ENCODE results near the gene DHODH. TPM values are rescaled to one million over a fixed set of nuclear protein-coding genes. Genes with fewer than 3 reads are reported as not detected.

The DHODH gene
- total and polyA plus RNA-seq, 2 of the 8 experiments (the other 6 are each of a cell fraction or from before 2014, with no cell fraction given), result 9.1 to 19.4 TPM

DNA sequence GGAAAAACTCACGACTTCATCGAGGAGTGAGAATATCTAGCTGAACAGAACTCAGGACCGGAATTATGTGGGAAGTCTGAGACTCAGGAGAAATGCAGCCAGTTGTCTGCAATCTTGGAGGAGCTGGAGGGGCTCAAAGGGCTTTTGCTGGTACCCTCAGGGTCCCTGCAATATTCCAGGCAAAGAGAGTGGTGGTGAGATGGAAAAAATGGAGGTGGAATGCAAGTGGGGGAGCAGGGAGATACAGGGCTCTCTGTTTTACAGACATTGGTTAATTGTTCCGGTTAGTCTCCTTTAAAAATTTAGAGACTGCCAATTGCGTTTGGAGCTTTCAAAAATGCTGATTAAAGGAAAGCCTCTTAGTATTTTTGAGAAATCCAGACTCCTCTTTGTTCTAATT, 27.6 kb downstream of the DHODH start:
- no peaks in the 10 kb centered on the region for H3K27me3 ChIP-seq (replicated peaks in 1 of 4; ENCODE audit: control insufficient read depth in 3 of 4, extremely low read depth in 1 of 4, insufficient read depth in 3 of 4, low read length in 3 of 4)
- WGBS, 2 experiments (ENCODE audit: extremely low coverage in 1 of 2, insufficient coverage in 1 of 2, insufficient read length in 1 of 2, insufficient replicate concordance in 2 of 2, low coverage in 1 of 2, low lambda C conversion rate in 2 of 2, missing lambda C conversion rate in 1 of 2), result 84% methylated on average over 5 of the region's 5 CpGs; no CpG with 5 or more reads in 1 of the 2 experiments
- H3K4ac ChIP-seq (replicated peaks; ENCODE audit: insufficient read length, low read depth, low read length), result no peak overlapping the region
- no peak overlapping the region for H2BK15ac ChIP-seq (ENCODE audit: low read length)
- no peak overlapping the region for H2BK5ac ChIP-seq (ENCODE audit: low read depth, low read length)
- peak; percentile 19; the same call in 1 of the 2 replicates for TF ChIP-seq SP1 (IDR thresholded peaks at IDR 0.05; ENCODE audit: low read depth, low read length)
- TF ChIP-seq RFX5 (IDR thresholded peaks at IDR 0.05; ENCODE audit: borderline replicate concordance, low read depth, low read length), result no peak
- no peak overlapping the region for H2BK20ac ChIP-seq (ENCODE audit: low read length)
- H3K79me1 ChIP-seq (ENCODE audit: low read depth, low read length), result no peaks in the 10 kb centered on the region
- H2BK120ac ChIP-seq (replicated peaks; ENCODE audit: low read depth, low read length), result no peak overlapping the region
- H2AFZ ChIP-seq (ENCODE audit: low read length), result peak overlapping the region; percentile 70; the same call in 1 of the 2 replicates
- no peaks in the 10 kb centered on the region for H3K79me2 ChIP-seq (ENCODE audit: control insufficient read depth in 1 of 2, insufficient read depth in 2 of 2, low read length in 2 of 2)
- H2AK5ac ChIP-seq (ENCODE audit: low read depth, low read length), result no peak overlapping the region
- POLR2A ChIA-PET (ENCODE audit: partially characterized antibody), result no interaction called here
- H3K4me3 ChIP-seq (ENCODE audit: extremely low read depth in 1 of 4, insufficient read depth in 2 of 4, low read depth in 3 of 4, low read length in 4 of 4), result no peak overlapping the region
- no peaks in the 10 kb centered on the region; a peak in 1 of 8 replicates for H3K36me3 ChIP-seq (ENCODE audit: control insufficient read depth in 2 of 4, insufficient read depth in 4 of 4, low read length in 3 of 4)
- no peak overlapping the region for H3K9ac ChIP-seq (replicated peaks in 1 of 4; ENCODE audit: extremely low read depth in 1 of 4, low read depth in 3 of 4, low read length in 3 of 4)
- peaks cover 0 to 4% (median 0%) of the 10 kb centered on the region in 4 experiments; a peak in 2 of 7 replicates for H3K4me1 ChIP-seq (replicated peaks in 1 of 4; ENCODE audit: control insufficient read depth in 3 of 4, insufficient read depth in 4 of 4, low read length in 3 of 4)
- no peak overlapping the region for H3K23ac ChIP-seq (ENCODE audit: insufficient read length)
- H3K4me2 ChIP-seq (ENCODE audit: insufficient read depth in 1 of 2, low read depth in 2 of 2, low read length in 2 of 2), result no peak overlapping the region
- no peak overlapping the region for H4K91ac ChIP-seq (replicated peaks; ENCODE audit: insufficient read length, low read length)
- H3K23me2 ChIP-seq (ENCODE audit: low read depth, low read length), result no peaks in the 10 kb centered on the region
- no peak overlapping the region for H3K18ac ChIP-seq (ENCODE audit: extremely low read depth, low read length)
- FAIRE-seq (no peak), DNase-seq (ENCODE audit: low read depth in 1 of 2, low spot score in 2 of 2) (no peak)
- no peak overlapping the region for H2BK12ac ChIP-seq (ENCODE audit: low read depth, low read length)
- CTCF ChIA-PET (ENCODE audit: partially characterized antibody), result interaction anchor here (0.7 to 1.1 kb wide), 2 partner anchors 15 to 23 kb away, joined by 3 read pairs; no protein-coding TSS in a partner anchor
- no peak overlapping the region for H3K14ac ChIP-seq (ENCODE audit: insufficient read length)
- H3K56ac ChIP-seq (replicated peaks; ENCODE audit: insufficient read length, low read depth, low read length), result no peak overlapping the region
- H4K20me1 ChIP-seq (replicated peaks in 1 of 2; ENCODE audit: control insufficient read depth in 1 of 2, insufficient read depth in 2 of 2, low read length in 2 of 2), result no peaks in the 10 kb centered on the region
- H4K5ac ChIP-seq (ENCODE audit: insufficient read length, low read depth, low read length), result no peak overlapping the region
- no peaks in the 10 kb centered on the region for H3K9me3 ChIP-seq (ENCODE audit: insufficient read depth in 2 of 2, low read depth in 1 of 2, low read length in 1 of 2)
- H4K8ac ChIP-seq (ENCODE audit: extremely low read depth, insufficient read depth, low read length), result no peak overlapping the region
- no peak overlapping the region for H3K27ac ChIP-seq (ENCODE audit: low read depth, low read length)
